Measurements from ENCODE around the gene MTHFSD.

- TF ChIP-seq CTCF (IDR thresholded peaks at IDR 0.05) (no peak), POLR2A (IDR thresholded peaks at IDR 0.05) (no peak)
Observed at GRCh38 chr16:86566601-86566965, 11.5 kb upstream of the MTHFSD start, which contains the start of gene FOXC2.
